Measurements from ENCODE around the gene OSGIN1.

OSGIN1 gene

DNA sequence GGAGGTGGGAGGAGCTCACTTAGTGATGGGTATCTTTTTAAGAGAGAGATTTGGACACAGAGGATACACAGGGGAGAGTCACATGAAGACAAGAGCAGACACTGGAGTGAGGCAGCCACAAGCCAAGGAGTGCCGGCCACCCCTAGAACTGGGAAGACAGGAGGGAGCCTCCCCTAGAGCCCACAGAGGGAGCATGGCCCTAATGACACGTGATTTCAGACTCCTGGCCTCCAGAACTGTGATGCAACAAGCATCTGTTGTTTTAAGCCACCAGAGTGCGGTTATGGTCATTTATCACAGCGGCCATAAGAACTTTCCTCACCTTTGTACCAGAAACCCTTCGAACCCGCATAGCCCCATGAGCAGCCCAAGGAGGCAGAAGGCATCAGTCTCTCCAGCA is 56.2 kb downstream of the OSGIN1 start:
- no peak overlapping the region for H3K4me3 ChIP-seq (ENCODE audit: control insufficient read depth, low read depth, low read length)
- DNase-seq (ENCODE audit: low read depth) = no peak
- TF ChIP-seq, protein P1, sequence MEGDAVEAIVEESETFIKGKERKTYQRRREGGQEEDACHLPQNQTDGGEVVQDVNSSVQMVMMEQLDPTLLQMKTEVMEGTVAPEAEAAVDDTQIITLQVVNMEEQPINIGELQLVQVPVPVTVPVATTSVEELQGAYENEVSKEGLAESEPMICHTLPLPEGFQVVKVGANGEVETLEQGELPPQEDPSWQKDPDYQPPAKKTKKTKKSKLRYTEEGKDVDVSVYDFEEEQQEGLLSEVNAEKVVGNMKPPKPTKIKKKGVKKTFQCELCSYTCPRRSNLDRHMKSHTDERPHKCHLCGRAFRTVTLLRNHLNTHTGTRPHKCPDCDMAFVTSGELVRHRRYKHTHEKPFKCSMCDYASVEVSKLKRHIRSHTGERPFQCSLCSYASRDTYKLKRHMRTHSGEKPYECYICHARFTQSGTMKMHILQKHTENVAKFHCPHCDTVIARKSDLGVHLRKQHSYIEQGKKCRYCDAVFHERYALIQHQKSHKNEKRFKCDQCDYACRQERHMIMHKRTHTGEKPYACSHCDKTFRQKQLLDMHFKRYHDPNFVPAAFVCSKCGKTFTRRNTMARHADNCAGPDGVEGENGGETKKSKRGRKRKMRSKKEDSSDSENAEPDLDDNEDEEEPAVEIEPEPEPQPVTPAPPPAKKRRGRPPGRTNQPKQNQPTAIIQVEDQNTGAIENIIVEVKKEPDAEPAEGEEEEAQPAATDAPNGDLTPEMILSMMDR (IDR thresholded peaks at IDR 0.05; ENCODE audit: control insufficient read depth, insufficient read depth, low read depth, low read length, missing control alignments) = no peak

DNA sequence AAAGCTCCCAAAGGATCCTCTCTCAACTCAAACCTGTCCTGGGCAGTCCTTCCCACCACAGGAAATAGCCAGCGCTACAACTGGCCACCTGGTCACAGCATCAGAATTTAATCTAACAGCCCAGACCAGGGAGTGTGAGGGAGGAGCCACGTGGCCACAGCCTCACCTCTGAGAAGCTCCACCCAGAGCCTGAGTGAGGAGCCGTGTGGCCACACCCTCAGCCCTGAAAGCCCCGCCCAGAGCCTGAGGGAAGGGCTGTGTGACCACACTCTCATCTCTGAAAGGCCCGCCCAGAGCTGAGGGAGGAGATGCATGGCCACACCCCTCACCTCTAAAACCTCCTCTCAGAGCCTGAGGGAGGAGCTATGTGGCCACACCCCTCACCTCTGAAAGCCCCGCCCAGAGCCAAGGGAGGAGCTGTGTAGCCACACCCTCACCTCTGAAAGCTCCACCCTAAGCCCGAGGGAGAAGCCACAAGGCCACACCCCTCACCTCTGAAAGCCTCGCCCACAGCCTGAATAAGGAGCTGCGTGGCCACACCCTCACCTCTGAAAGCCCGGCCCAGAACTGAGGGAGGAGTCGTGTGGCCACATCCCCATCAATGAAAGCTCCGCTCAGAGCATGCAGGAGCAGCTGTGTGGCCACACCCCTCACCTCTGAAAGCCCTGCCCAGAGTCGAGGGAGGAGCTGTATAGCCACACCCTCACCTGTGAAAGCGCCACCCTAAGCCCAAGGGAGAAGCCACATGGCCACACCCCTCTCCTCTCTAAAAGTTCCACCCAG is 60.9 kb downstream of the OSGIN1 start:
- H3K4me3 ChIP-seq (ENCODE audit: control insufficient read depth, low read depth, low read length) = no peak overlapping the region
- DNase-seq (ENCODE audit: low read depth) = no peak
- TF ChIP-seq, protein P1 (IDR thresholded peaks at IDR 0.05; ENCODE audit: control insufficient read depth, insufficient read depth, low read depth, low read length, missing control alignments) = no peak

DNA sequence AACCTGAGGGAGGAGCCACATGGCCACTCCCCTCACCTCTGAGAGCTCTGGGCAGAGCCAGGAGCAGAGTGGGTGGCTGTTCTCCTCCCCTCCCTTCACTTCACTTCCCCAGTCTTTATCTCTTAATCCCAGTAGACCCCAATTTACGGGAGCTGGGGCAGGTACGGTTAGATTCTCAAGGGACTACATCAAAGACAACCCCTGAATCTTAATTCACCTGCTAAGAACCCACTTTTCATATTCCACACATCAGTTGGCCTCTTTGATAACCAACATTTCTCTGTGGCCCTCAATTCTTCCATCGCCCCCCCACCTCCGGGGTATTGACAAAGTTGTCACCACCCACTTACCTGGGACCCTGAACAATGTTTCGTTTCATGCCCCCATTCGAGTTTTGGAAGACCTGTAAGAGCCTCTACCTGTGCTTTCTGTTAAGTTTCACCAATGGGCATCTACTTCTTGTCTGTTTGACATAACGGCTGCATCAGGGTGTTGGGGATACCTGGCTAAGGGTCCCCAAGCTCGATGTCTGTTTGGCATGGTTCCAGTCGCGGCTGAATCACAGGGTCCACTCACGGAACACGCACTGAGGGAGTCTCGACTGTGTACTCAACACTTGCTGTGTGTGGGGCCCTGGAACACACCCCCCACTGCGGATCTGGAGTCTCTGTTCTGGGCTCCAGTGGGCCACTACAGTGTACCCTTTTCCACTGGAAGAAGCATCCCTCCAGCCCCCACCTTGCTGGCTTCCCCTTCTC is 61.7 kb downstream of the OSGIN1 start:
- TF ChIP-seq, protein P1 (IDR thresholded peaks at IDR 0.05; ENCODE audit: control insufficient read depth, insufficient read depth, low read depth, low read length, missing control alignments) = no peak

DNA sequence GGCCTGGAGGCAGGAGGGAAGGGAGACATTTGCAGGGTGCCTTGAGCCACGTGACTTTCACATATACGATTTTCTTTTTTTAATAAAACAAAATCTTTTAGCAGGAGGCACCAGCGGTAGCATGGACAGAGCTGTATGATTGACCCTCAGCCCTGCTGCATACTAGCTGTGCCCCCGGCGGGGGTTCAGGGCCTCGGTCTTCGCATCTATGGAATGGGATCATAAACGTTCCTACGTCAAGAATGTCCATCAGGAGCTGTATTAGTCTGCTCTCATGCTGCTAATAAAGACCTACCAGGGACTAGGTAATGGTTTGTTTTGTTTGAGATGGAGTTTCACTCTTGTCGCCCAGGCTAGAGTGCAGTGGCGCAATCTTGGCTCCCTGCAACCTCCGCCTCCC is 62.4 kb downstream of the OSGIN1 start:
- no peak for DNase-seq (ENCODE audit: low read depth)
- no peak overlapping the region for H3K4me3 ChIP-seq (ENCODE audit: control insufficient read depth, low read depth, low read length)
- TF ChIP-seq, protein P1 (IDR thresholded peaks at IDR 0.05; ENCODE audit: control insufficient read depth, insufficient read depth, low read depth, low read length, missing control alignments) = no peak

More for the DNA sequence above, 61.7 kb downstream of the OSGIN1 start:
- DNase-seq (ENCODE audit: low read depth) = no peak
- no peak overlapping the region for H3K4me3 ChIP-seq (ENCODE audit: control insufficient read depth, low read depth, low read length)
